GM21526 (cell line): ENCODE measurements around the gene RIMBP2.
"Not testable (repeated sequence)": the region's sequence is repeated elsewhere in the genome, so short reads cannot be mapped to it uniquely, and the experiment has no call there.

Experiments
- ATAC-seq: cut with Tn5 transposase; IDR thresholded peaks from one replicate; pipeline ENCODE4 v1.9.1; 2021; ENCODE audit warnings: moderate library complexity; ENCODE audit not compliant: unreplicated experiment, low FRiP score

The RIMBP2 gene, protein sequence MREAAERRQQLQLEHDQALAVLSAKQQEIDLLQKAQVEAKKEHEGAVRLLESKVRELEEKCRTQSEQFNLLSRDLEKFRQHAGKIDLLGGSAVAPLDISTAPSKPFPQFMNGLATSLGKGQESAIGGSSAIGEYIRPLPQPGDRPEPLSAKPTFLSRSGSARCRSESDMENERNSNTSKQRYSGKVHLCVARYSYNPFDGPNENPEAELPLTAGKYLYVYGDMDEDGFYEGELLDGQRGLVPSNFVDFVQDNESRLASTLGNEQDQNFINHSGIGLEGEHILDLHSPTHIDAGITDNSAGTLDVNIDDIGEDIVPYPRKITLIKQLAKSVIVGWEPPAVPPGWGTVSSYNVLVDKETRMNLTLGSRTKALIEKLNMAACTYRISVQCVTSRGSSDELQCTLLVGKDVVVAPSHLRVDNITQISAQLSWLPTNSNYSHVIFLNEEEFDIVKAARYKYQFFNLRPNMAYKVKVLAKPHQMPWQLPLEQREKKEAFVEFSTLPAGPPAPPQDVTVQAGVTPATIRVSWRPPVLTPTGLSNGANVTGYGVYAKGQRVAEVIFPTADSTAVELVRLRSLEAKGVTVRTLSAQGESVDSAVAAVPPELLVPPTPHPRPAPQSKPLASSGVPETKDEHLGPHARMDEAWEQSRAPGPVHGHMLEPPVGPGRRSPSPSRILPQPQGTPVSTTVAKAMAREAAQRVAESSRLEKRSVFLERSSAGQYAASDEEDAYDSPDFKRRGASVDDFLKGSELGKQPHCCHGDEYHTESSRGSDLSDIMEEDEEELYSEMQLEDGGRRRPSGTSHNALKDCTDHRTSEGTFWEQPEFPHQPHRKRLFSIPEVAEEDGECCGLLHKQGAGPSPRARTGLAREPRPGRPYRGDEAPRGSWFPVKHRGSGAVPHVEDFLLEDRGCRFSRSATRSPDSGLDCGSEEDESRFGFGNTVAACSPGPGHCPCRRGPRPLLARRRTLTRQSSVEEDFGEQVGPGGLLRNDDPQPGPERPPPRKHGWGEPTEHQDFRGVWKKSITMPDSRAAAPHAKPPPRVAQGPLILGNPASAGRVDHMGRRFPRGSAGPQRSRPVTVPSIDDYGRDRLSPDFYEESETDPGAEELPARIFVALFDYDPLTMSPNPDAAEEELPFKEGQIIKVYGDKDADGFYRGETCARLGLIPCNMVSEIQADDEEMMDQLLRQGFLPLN (N-terminal part only)

DNA sequence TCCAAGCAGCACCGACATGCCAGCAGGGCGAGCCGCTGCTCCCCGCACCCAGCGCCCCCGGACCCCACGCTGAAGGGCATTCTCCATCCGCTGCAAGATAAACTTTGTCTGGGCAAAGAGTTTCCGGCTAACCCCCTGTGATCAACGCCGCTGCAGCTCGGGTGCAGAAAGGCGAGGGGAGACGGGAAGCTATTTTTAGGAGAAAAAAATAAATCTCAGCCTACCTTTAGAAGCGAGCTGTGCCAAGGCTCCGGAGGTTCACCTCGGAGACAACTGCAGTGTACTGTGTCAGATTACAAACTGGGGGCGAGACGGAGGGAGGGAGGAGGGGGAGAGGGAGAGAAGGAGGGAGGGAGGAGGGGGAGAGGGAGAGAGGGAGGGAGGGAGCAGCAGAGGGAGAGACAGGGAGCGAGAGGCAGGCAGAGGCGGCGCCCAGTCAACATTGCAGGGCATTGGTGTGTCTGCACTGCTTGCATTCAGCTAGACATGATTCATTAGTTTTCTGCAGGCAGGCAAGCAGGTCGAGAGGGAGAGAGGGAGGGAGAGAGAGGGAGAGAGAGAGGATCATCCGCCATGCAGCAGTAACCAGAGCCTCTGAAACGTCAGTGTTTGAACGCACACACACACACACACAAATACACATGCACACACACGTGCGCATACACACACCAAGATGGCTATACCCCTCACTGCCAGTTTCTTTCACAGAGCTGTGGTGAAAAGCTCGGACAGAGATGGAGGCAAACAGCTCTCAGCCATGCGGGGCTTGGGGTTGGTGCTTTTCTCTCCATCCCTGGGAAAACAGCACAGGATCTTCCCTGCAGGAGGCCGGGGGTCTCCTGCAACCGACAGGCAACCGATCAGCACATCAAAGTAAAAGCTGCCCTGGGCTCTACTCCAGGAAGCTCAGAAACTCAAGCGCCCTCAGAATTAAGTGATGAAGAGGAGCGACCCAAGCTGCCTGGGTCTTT, at the start of gene RIMBP2:
RIMBP2 (minus strand) TSS at position 302 of the 971 bp plus-strand sequence. CDS start 237,286 bp downstream, outside the sequence.
- ATAC-seq: no peak

- no peak for ATAC-seq
Observed at GRCh38 chr12:130765186-130765659, 49.1 kb upstream of the RIMBP2 start.

- no peak for ATAC-seq
Observed at GRCh38 chr12:130764475-130765185, 48.5 kb upstream of the RIMBP2 start.

GRCh38 chr12:130764073-130764472, 48.0 kb upstream of the RIMBP2 start:
- ATAC-seq: no peak

GRCh38 chr12:130762319-130762675, 46.2 kb upstream of the RIMBP2 start:
- peak; percentile 10 for ATAC-seq

DNA sequence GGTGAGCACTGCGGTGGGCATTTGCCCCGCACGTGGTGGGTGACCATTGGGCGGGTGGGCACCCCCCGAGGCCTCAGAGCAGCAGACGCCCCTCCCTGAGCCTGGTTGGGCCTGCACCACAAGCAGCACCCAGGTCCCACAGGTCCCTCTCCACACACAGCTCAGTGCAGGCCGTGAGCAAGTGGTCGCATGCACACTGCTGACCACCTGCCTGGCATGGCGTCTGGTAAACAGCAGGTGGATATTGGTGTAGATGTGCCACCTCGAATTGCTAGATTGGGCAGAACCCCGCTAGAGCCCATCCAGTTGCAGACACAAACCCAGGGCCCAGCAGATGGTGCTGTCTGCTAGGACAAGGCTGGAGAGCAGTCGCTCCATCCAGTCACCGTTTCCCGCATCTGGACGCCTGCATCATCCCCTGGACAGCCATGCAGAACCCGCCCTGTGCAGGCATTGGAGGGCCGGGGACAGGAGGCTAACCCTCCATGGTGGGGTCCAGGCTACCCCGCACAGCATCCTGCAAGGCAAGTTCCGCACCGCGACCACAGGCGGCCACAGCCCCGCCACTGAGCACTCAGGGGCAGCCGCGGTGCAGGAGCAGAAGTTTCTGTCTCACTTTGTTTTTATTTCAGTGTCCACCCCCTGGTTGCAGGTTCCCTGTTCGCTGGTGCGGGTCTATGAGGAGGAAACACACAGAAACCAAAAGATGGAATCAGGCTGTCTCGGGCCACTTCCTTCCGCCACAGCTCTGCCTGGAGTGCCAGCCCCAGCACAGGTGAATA, 45.6 kb upstream of the RIMBP2 start:
- peak; percentile 53 for ATAC-seq

- no peak for ATAC-seq
Observed at GRCh38 chr12:130754234-130754901, 38.3 kb upstream of the RIMBP2 start.

GRCh38 chr12:130752692-130753230, 36.7 kb upstream of the RIMBP2 start:
- no peak for ATAC-seq

DNA sequence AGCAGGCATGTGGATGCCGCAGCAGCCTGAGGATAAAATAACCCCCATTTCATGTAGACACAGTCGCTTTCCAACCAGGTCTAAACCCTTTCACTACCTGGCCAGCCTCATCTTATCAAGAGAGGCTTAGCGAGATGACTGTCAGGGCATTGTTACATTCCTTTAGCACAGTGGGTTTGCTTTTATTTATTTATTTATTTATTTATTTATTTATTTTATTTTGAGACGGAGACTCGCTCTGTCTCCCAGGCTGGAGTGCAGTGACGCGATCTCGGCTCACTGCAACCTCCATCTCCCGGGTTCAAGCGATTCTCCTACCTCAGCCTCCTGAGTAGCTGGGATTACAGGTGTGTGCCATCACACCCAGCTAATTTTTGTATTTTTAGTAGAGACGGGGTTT, 35.9 kb upstream of the RIMBP2 start:
- ATAC-seq: not testable (repeated sequence)

GRCh38 chr12:130748786-130749185, 32.7 kb upstream of the RIMBP2 start:
- no peak for ATAC-seq

DNA sequence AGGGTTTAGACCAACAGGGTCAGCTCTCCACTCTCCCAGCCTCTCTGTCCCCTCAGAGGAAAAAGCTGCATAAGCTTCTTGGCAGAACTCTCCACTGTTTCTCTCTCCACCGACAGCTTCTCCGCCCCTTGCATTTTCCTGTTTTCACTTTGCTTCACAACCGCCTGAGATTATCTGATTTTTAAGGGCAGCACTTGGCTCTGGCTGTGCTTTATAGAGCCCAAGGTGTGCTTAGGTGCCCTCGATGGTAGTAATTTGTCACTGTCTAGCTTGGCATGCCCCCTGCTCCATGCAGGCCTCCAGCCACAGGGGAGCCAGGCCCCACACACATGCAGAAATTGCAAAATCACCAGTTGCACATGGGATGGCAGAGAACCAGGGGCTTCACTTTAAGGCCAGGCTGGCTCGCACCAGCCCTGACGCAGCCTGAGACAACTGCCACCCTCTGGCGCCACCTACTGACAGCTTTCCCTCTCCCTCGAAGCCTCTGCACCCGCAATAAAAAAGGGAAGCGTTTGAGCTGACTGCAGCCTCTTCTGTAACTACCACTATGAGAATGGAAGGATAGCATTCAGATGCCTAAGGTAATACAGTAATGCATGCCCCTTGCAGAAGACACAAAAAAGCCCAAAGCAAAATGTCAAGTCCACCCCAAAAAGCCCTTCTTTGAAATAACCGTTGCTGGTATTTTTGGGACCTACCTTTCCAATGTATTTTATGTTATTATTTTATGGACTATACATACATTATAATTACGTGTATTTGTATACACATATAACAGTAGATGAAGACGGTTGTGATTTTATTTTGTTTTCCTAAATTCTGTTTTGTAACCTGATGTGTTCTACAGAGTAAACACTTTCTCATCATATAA, 32.0 kb upstream of the RIMBP2 start:
- peak; percentile 86 for ATAC-seq

GRCh38 chr12:130746546-130746945, 30.4 kb upstream of the RIMBP2 start:
- no peak for ATAC-seq

DNA sequence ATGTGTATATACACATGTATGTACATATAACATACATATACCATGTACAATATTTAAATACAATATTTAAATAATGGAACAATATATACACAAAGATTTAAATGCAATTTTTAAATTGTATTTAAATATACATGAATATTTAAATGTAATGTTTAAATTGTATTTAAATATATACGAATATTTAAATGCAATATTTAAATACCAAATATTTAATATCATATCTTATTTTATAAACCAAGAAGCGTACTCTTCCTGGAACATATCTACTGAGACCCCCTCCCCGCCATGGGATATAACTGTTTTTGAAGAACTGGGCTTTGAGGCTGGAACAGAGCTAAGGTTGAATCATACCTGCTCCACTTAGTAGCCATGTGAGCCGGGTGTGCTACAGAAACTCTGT, 29.8 kb upstream of the RIMBP2 start:
- ATAC-seq: no peak

GRCh38 chr12:130744274-130744673, 28.2 kb upstream of the RIMBP2 start:
- ATAC-seq: no peak

GRCh38 chr12:130743606-130744005, 27.5 kb upstream of the RIMBP2 start:
- no peak for ATAC-seq

GRCh38 chr12:130743176-130743575, 27.1 kb upstream of the RIMBP2 start:
- no peak for ATAC-seq
